HG02870 (cell line): ENCODE data around the gene BLTP1.

Experiments
- ATAC-seq: cut with Tn5 transposase; IDR thresholded peaks from one replicate; pipeline ENCODE4 v1.9.1; 2021; ENCODE audit warnings: mild to moderate bottlenecking, moderate library complexity; ENCODE audit not compliant: unreplicated experiment

The BLTP1 gene

DNA sequence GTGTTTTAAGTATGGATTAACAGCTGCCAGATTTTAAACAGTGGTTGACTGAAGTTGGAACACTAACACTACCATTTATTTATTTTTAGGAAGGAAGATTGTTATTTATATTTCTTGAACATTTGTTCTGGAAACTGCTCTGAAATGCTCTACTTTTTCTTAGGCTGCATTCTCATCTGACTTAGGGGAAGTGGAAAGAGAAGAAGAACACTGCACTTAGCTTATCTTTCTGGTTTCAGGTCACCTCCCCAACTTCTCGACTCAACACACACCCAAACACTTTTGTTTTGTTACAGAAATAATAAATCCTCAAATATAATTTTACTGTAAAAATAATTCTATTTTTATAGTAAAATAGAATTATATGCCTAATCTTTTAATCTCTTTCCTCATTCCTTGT is 18.6 kb downstream of the BLTP1 start:
- ATAC-seq = peak; percentile 83

DNA sequence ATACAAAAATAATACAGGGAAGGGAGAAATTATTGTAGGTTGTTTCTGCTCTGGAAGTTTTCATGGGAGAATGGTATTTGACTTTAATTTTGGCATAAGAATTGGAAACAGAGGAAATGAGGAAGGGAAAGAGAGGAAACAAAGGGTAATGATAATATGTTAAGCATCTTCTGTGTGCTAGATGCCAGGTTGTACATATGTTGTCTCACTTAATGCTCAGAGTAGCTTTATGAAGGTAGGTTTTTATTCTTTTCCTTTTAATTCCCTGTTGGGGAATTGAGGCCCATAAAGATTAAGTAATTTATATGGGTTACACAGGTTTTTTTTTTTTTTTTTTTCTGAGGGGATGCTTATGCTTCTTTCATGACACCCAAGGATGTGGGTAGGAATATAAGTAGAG is 19.2 kb downstream of the BLTP1 start:
- ATAC-seq = no peak

DNA sequence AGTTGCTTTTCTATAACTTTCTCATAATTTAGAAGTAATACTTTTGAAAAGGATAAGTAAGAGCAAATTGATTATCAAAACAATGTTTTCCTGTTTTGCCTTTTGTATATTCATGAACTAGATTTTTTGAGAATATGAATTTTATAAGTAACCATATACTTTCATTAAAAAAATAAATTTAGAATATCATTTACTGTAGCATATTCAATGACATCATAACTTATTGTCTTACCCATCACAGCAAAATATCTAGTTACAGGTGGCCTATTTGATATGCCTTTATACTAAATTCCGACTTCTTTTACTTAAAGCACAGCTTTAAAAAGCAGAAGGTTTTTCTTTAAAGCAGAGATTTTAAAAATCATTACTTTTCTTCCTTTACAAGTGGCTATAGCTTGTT is 20.1 kb downstream of the BLTP1 start:
- no peak for ATAC-seq

DNA sequence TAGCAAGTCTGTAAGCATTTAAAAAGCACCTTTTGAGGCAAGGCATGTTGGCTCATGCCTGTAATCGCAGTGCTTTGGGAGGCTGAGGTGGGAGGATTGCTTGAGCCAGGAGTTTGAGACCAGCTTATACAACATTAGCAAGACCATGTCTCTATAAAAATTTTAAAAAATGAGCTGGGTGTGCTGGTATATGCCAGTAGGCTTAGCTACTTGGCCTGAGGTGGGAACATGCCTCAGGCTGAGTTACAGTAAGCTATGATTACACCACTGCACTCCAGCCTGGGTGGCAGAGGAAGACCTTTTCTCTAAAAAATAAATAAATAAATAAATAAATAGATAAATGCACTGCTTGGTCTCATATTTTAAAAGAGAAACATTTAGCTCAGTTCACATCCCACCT is 26.8 kb downstream of the BLTP1 start:
- no peak for ATAC-seq

DNA sequence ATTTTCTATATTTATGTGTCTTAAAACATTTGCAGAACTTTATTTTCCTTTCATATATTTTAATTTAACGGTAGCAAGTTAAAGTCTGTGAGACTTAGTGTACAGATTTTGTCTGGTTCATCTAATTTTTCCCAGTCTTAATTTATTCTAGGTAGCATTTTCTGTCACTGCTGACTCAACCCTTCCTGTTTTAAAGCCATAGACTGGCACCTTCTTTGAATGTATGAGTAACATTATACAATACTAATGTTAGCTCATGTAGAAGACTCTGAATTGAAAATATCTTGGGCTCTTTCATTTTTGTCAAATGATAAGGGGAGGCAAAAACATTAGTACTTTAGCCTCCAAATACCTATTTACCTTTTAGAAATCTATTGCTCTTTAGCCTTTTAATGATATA is 43.6 kb downstream of the BLTP1 start:
- no peak for ATAC-seq
